Astrocyte of the cerebellum (primary cell): Measurements from ENCODE around the gene GRAMD4.

Experiments
- DNase-seq: peaks from one replicate; pipeline ENCODE4 v3.0.0-alpha.2; 2011; ENCODE audit warnings: low read depth
- H3K4me3 ChIP-seq: 2 replicates; pipeline ENCODE4 v1.5.1; 2011; ENCODE audit warnings: mild to moderate bottlenecking, low read depth, low read length, moderate library complexity
- in situ Hi-C: cut with HindIII; loops from 2 replicates; pipeline ENCODE4 v1.10.0; 2017; ENCODE audit warnings: low sequenced_read_pairs
- TF ChIP-seq, protein P1 (sequence below): IDR thresholded peaks from 2 replicates; pipeline ENCODE4 v1.5.1; 2012; ENCODE audit warnings: low read length, low read depth, moderate library complexity, mild to moderate bottlenecking; ENCODE audit errors: missing control alignments

The GRAMD4 gene

DNA sequence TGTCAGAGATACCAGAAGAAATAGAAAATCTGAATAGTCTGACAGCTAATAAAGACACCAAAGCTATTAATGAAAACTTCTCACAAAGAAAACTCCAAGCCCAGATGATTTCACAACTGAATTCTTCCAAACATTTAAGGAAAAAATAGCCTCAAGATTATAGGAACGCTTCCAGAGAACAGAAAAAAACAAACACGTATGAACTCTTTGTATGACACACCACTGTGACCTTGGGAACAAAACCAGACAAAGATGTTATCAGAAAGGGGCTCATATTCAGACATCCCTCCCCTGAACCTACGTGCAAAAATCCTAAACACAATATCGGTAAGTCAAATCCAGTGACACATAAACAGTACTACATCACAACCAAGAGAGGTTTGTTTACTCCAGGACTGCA lies 94.4 kb downstream of the GRAMD4 start:
- H3K4me3 ChIP-seq, result no peak overlapping the region
- DNase-seq, result no peak
- in situ Hi-C loops, result no loop called here
- TF ChIP-seq, protein P1, sequence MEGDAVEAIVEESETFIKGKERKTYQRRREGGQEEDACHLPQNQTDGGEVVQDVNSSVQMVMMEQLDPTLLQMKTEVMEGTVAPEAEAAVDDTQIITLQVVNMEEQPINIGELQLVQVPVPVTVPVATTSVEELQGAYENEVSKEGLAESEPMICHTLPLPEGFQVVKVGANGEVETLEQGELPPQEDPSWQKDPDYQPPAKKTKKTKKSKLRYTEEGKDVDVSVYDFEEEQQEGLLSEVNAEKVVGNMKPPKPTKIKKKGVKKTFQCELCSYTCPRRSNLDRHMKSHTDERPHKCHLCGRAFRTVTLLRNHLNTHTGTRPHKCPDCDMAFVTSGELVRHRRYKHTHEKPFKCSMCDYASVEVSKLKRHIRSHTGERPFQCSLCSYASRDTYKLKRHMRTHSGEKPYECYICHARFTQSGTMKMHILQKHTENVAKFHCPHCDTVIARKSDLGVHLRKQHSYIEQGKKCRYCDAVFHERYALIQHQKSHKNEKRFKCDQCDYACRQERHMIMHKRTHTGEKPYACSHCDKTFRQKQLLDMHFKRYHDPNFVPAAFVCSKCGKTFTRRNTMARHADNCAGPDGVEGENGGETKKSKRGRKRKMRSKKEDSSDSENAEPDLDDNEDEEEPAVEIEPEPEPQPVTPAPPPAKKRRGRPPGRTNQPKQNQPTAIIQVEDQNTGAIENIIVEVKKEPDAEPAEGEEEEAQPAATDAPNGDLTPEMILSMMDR, result no peak

GRCh38 chr22:46719921-46720320 lies 99.7 kb downstream of the GRAMD4 start:
- no peak for DNase-seq
- in situ Hi-C loops, result no loop called here
- no peak overlapping the region for H3K4me3 ChIP-seq
- TF ChIP-seq, protein P1, result no peak

- no peak for DNase-seq
- TF ChIP-seq, protein P1, result no peak
- in situ Hi-C loops, result no loop called here
- no peak overlapping the region for H3K4me3 ChIP-seq
Observed at GRCh38 chr22:46721501-46722085, 101.4 kb downstream of the GRAMD4 start.

DNA sequence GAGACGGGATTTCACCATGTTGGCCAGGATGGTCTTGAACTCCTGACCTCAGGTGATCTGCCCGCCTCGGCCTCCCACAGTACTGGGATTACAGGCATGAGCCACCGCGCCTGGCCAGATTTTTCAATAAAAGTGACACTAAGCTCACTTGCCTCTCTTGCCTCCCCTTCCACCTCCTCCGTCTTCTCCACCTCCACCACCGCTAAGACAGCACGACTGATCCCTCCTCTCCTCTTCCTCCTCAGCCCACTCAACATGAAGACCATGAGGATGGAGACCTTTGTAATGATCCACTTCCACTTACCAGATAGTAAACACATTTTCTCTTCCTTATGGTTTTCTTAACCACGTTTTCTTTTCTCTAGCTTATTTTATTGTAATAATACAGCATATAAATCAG lies 103.7 kb downstream of the GRAMD4 start:
- H3K4me3 ChIP-seq, result no peak overlapping the region
- no peak for DNase-seq
- TF ChIP-seq, protein P1, result no peak
- in situ Hi-C loops, result no loop called here

DNA sequence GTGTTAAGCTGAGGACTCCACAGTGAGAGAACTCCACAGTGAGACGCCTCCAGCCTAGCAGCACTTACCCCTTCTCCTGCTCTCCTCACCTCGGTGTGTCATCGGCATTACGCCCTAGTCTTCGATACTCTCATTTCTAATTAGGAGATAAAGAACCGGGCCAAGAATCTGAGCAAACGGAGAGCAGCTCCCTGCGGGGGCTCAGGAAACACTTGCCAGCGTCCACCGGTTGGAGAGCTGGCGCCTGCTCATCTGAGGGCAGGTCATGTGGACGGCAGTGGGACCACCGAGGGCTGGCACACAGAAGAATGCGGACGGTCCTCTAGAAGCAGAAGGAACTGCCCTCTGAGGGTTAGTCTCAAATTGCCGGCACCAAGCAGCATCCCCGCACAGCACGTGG lies 104.9 kb downstream of the GRAMD4 start:
- no peak for DNase-seq
- in situ Hi-C loops, result no loop called here
- H3K4me3 ChIP-seq, result no peak overlapping the region
- TF ChIP-seq, protein P1, result no peak

GRCh38 chr22:46726066-46726985 lies 106.1 kb downstream of the GRAMD4 start:
- H3K4me3 ChIP-seq, result no peak overlapping the region
- in situ Hi-C loops, result no loop called here
- TF ChIP-seq, protein P1, result no peak
- DNase-seq, result no peak
